Measurements from ENCODE around the gene GXYLT2. TPM values are rescaled to one million over a fixed set of nuclear protein-coding genes. Genes with fewer than 3 reads are reported as not detected.
A peak's percentile ranks its signal among the peaks of the same experiment; 100 is the strongest.

Gene GXYLT2
- total and polyA plus RNA-seq, 8 donors, result 12.4 to 27.9 (median 16.7) TPM

- no peaks in the 10 kb centered on the region for H3K27me3 ChIP-seq
- H3K9me3 ChIP-seq, result no peaks in the 10 kb centered on the region
- no peaks in the 10 kb centered on the region for H3K36me3 ChIP-seq
- H3K4me3 ChIP-seq, result no peak overlapping the region
- no peaks in the 10 kb centered on the region for H3K4me1 ChIP-seq
- intact Hi-C loops (cut with DNase I), result no loop called here
- no peak for TF ChIP-seq CTCF (IDR thresholded peaks at IDR 0.05)
- ATAC-seq (no peak), DNase-seq (no peak)
- no peak overlapping the region for H3K27ac ChIP-seq
Measured at GRCh38 chr3:72860846-72861245, 27.0 kb upstream of the GXYLT2 start.

- DNase-seq, result no peak
Measured at GRCh38 chr3:72862314-72863090, 25.3 kb upstream of the GXYLT2 start.

GRCh38 chr3:72872183-72872582 lies 15.7 kb upstream of the GXYLT2 start:
- ATAC-seq (no peak), DNase-seq (no peak)
- H3K27ac ChIP-seq, result no peak overlapping the region
- H3K4me3 ChIP-seq, result no peak overlapping the region
- H3K4me1 ChIP-seq, result no peaks in the 10 kb centered on the region
- H3K27me3 ChIP-seq, result peaks cover 0 to 8% of the 10 kb centered on the region in 2 donors
- no peaks in the 10 kb centered on the region for H3K36me3 ChIP-seq
- no peak for TF ChIP-seq CTCF (IDR thresholded peaks at IDR 0.05)
- no peaks in the 10 kb centered on the region for H3K9me3 ChIP-seq
- intact Hi-C loops (cut with DNase I), result no loop called here

More at GRCh38 chr3:72862314-72863090, 25.3 kb upstream of the GXYLT2 start:
- H3K4me3 ChIP-seq, result no peak overlapping the region
- H3K9me3 ChIP-seq, result no peaks in the 10 kb centered on the region
- intact Hi-C loops (cut with DNase I), result no loop called here
- H3K27me3 ChIP-seq, result no peaks in the 10 kb centered on the region
- no peak for ATAC-seq
- H3K36me3 ChIP-seq, result no peaks in the 10 kb centered on the region
- H3K4me1 ChIP-seq, result no peaks in the 10 kb centered on the region
- TF ChIP-seq CTCF (IDR thresholded peaks at IDR 0.05), result no peak
- H3K27ac ChIP-seq, result no peak overlapping the region

- intact Hi-C loops (cut with DNase I), result no loop called here
- Histone ChIP-seq H3K27me3 (peaks cover 0 to 41% of the 10 kb centered on the region in 2 donors), H3K9me3 (no peaks in the 10 kb centered on the region), H3K4me1 (peaks cover 0 to 32% of the 10 kb centered on the region in 2 donors), H3K36me3 (no peaks in the 10 kb centered on the region), H3K27ac (peak overlapping the region; percentile 6 to 16), H3K4me3 (peak overlapping the region; percentile 30 to 33)
- DNase-seq, result no peak
- peak; percentile 19 for ATAC-seq
- no peak for TF ChIP-seq CTCF (IDR thresholded peaks at IDR 0.05)
Measured at GRCh38 chr3:72887343-72887704, 522 bp upstream of the GXYLT2 start.

GRCh38 chr3:72888546-72889309 lies 882 bp downstream of the GXYLT2 start:
- Histone ChIP-seq H3K27ac (peak overlapping the region in 1 of 2 donors; percentile 81), H3K4me3 (peak overlapping the region; percentile 27 to 35), H3K9me3 (no peaks in the 10 kb centered on the region), H3K4me1 (peaks cover 0 to 32% of the 10 kb centered on the region in 2 donors), H3K36me3 (no peaks in the 10 kb centered on the region), H3K27me3 (peaks cover 0 to 41% of the 10 kb centered on the region in 2 donors)
- no peak for TF ChIP-seq CTCF (IDR thresholded peaks at IDR 0.05)
- ATAC-seq (peak; percentile 3), DNase-seq (peak in 2 of 4 donors; percentile 34 to 53)
- intact Hi-C loops (cut with DNase I), result no loop called here
